NCI-H526 treated with DMSO at 0.1 percent for 48 hours (cell line): ENCODE measurements around the gene TUT7.
A peak's percentile ranks its signal among the peaks of the same experiment; 100 is the strongest.
"Not testable (repeated sequence)": the region's sequence is repeated elsewhere in the genome, so short reads cannot be mapped to it uniquely, and the experiment has no call there.

Experiments used
- DNase-seq: peaks from one replicate; lab custom pipeline; 2025; lab: John Stamatoyannopoulos, UW

TUT7 gene

GRCh38 chr9:86354011-86354817 is at the start of gene TUT7:
TUT7 (minus strand) TSS chr9:86354410; CDS start chr9:86353199, 1,211 bp downstream.
- DNase-seq, result peak; percentile 86

- DNase-seq, result no peak
Measured at GRCh38 chr9:86402591-86402990, 48.4 kb upstream of the TUT7 start.

GRCh38 chr9:86396412-86396811 is 42.2 kb upstream of the TUT7 start:
- no peak for DNase-seq

GRCh38 chr9:86390184-86390583 is 36.0 kb upstream of the TUT7 start:
- not testable (repeated sequence) for DNase-seq

GRCh38 chr9:86389628-86390027 is 35.4 kb upstream of the TUT7 start:
- no peak for DNase-seq

GRCh38 chr9:86387376-86387775 is 33.2 kb upstream of the TUT7 start:
- no peak for DNase-seq

- not testable (repeated sequence) for DNase-seq
Measured at GRCh38 chr9:86383000-86383399, 28.8 kb upstream of the TUT7 start.

- DNase-seq, result no peak
Measured at GRCh38 chr9:86376016-86376415, 21.8 kb upstream of the TUT7 start.

- DNase-seq, result no peak
Measured at GRCh38 chr9:86369810-86370209, 15.6 kb upstream of the TUT7 start.

GRCh38 chr9:86368871-86369521 is 14.8 kb upstream of the TUT7 start:
- DNase-seq, result no peak

- DNase-seq, result no peak
Measured at GRCh38 chr9:86361176-86361575, 7.0 kb upstream of the TUT7 start.

GRCh38 chr9:86359151-86359879 is 5.1 kb upstream of the TUT7 start:
- DNase-seq, result no peak

GRCh38 chr9:86356871-86357866 is 3.0 kb upstream of the TUT7 start:
- DNase-seq, result no peak

GRCh38 chr9:86355814-86356213 is 1.6 kb upstream of the TUT7 start:
- DNase-seq, result no peak

- no peak for DNase-seq
Measured at GRCh38 chr9:86354818-86355309, 654 bp upstream of the TUT7 start.

GRCh38 chr9:86353655-86354010 is 577 bp downstream of the TUT7 start:
- DNase-seq, result no peak

- DNase-seq, result no peak
Measured at GRCh38 chr9:86352440-86353077, 1.7 kb downstream of the TUT7 start.

GRCh38 chr9:86351880-86352279 is 2.3 kb downstream of the TUT7 start:
- no peak for DNase-seq

- DNase-seq, result no peak
Measured at GRCh38 chr9:86350006-86350760, 4.0 kb downstream of the TUT7 start.

- DNase-seq, result no peak
Measured at GRCh38 chr9:86349271-86349670, 4.9 kb downstream of the TUT7 start.
